K562 (cell line): Measurements from ENCODE around the gene NCOA1. TPM values are rescaled to one million over a fixed set of nuclear protein-coding genes. Genes with fewer than 3 reads are reported as not detected.
A peak's percentile ranks its signal among the peaks of the same experiment; 100 is the strongest.

Experiments
- ARID1B ChIP-seq: fragments of 450-650 bp; IDR thresholded peaks from 2 replicates; pipeline ENCODE4 v1.6.1; 2016; ENCODE audit warnings: antibody characterized with exemption, mild to moderate bottlenecking, inconsistent platforms
- CBX5 ChIP-seq: IDR thresholded peaks from 2 replicates; pipeline ENCODE4 v1.6.1; 2014; ENCODE audit warnings: low read depth, borderline replicate concordance
- ELF1 ChIP-seq: fragments of 200-800 bp; sonication (Bioruptor generic); IDR thresholded peaks from 2 replicates; pipeline ENCODE4 v1.6.1; 2016; ENCODE audit warnings: missing genetic modification characterization, missing compliant biosample characterization
- IRF9 ChIP-seq: fragments of 450-650 bp; IDR thresholded peaks from 2 replicates; pipeline ENCODE4 v1.6.1; 2016; ENCODE audit warnings: missing biosample characterization, missing genetic modification characterization
- NFIX ChIP-seq: fragments of 250-450 bp; sonication (Bioruptor Pico); IDR thresholded peaks from 2 replicates; pipeline ENCODE4 v1.4.0; 2020; ENCODE audit warnings: low read depth, mild to moderate bottlenecking, moderate library complexity
- PHF21A ChIP-seq: fragments of 450-650 bp; IDR thresholded peaks from 2 replicates; pipeline ENCODE4 v1.6.1; 2017; ENCODE audit warnings: low read depth, borderline replicate concordance
- ZNF707 ChIP-seq: fragments of 250-450 bp; sonication (Bioruptor Pico); conservative IDR thresholded peaks from 2 replicates; pipeline ENCODE4 v1.8.0; 2022; ENCODE audit warnings: inconsistent platforms, mild to moderate bottlenecking, moderate library complexity
- polyA plus RNA-seq, 8 experiments: library from polyadenylated mRNA; depleted of rRNA in 4 of 8; stranded (reverse) in 5 of 8; unstranded in 3 of 8; fragments of >200 nt; fragmentation: Nextera tagmentation in 2 of 8; fragmentation: Illumina TruSeq in 1 of 8; extraction: Ambion mirVana in 2 of 8; extraction: Trizol in 1 of 8; gene quantifications; 2 replicates each; pipeline versions ENCODE4 v1.2.1 to v1.2.3, GENCODE V29; 2011 to 2014; ENCODE audit warnings: inconsistent platforms in 1 of 8, missing spikeins in 1 of 8
- total RNA-seq, 7 experiments: library from RNA; depleted of rRNA in 6 of 7; stranded (reverse); fragments of >200 nt in 6 of 7; fragmentation: Illumina TruSeq in 2 of 7; extraction: Trizol in 2 of 7; gene quantifications; 2 replicates each; pipeline versions ENCODE4 v1.2.1 to v1.2.3, GENCODE V29; 2011 to 2021; ENCODE audit warnings: low replicate concordance in 1 of 7
- TF ChIP-seq, protein P1 (sequence below): fragments of 150-350 bp; IDR thresholded peaks from 2 replicates; pipeline ENCODE4 v1.6.1; 2014; ENCODE audit warnings: low read depth, mild to moderate bottlenecking, low read length, borderline replicate concordance

Gene NCOA1
- total and polyA plus RNA-seq, 9 of the 15 experiments (the other 6 are each of a cell fraction or from before 2014, with no cell fraction given), result 4.9 to 25.7 (median 17.0) TPM

DNA sequence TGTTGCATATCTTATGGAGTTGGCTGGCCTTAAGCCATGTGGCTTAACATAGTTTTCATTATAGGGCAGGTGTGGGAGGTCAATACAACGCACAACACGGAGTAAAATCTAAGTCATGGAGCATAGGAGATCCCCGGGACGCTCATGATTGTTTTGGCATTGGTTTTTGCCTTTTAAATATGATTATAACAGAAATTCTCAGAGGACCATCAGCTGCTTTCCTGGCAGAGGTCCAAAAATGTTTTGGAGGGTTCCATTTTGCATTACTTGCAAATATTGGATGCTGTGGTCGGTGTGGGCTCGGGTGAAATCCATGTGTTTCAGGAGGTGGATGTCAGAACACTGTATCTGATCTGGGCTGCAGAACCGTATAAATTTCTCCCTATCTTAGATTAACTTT lies 3.4 kb downstream of the NCOA1 start (continued):
- TF ChIP-seq ELF1 (no peak), NFIX (CRISPR knock-in tag) (peak; percentile 39; the same call in 1 of the 2 replicates), ARID1B (no peak), ZNF707 (no peak), IRF9 (no peak), PHF21A (no peak), CBX5 (no peak)
- TF ChIP-seq, protein P1, sequence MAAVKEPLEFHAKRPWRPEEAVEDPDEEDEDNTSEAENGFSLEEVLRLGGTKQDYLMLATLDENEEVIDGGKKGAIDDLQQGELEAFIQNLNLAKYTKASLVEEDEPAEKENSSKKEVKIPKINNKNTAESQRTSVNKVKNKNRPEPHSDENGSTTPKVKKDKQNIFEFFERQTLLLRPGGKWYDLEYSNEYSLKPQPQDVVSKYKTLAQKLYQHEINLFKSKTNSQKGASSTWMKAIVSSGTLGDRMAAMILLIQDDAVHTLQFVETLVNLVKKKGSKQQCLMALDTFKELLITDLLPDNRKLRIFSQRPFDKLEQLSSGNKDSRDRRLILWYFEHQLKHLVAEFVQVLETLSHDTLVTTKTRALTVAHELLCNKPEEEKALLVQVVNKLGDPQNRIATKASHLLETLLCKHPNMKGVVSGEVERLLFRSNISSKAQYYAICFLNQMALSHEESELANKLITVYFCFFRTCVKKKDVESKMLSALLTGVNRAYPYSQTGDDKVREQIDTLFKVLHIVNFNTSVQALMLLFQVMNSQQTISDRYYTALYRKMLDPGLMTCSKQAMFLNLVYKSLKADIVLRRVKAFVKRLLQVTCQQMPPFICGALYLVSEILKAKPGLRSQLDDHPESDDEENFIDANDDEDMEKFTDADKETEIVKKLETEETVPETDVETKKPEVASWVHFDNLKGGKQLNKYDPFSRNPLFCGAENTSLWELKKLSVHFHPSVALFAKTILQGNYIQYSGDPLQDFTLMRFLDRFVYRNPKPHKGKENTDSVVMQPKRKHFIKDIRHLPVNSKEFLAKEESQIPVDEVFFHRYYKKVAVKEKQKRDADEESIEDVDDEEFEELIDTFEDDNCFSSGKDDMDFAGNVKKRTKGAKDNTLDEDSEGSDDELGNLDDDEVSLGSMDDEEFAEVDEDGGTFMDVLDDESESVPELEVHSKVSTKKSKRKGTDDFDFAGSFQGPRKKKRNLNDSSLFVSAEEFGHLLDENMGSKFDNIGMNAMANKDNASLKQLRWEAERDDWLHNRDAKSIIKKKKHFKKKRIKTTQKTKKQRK, result no peak
